Activated CD8-positive, alpha-beta T cell treated with anti-CD3 and anti-CD28 coated beads, Interleukin-2, amount 10 ng/mL, durations not matched to agents 7 days and 5 days (primary cell): ENCODE results near the gene CHST11. TPM values are rescaled to one million over a fixed set of nuclear protein-coding genes. Genes with fewer than 3 reads are reported as not detected.
"Not testable (repeated sequence)": the region's sequence is repeated elsewhere in the genome, so short reads cannot be mapped to it uniquely, and the experiment has no call there.

Experiments used
- ATAC-seq: fragments of 150-1000 bp; cut with Tn5 transposase; one replicate; pipeline ENCODE4 v1.10.0; 2021; ENCODE audit warnings: moderate library complexity
- CTCF ChIA-PET: fragments of 350-600 bp; sonication (Branson Sonifier 250); formaldehyde crosslinking; loops from one replicate; lab custom pipeline; 2021; ENCODE audit warnings: antibody characterized with exemption; lab: Charles Lee
- POLR2A ChIA-PET: fragments of 350-600 bp; sonication (Branson Sonifier 250); formaldehyde crosslinking; loops from one replicate; lab custom pipeline; 2021; ENCODE audit warnings: antibody characterized with exemption; lab: Charles Lee
- DNase-seq: peaks from one replicate; pipeline ENCODE4 v3.0.0-alpha.2; 2020
- H3K27ac Mint-ChIP-seq: one replicate; pipeline ENCODE4 v1.8.0; 2021; ENCODE audit warnings: mild to moderate bottlenecking, mixed read lengths
- H3K27me3 Mint-ChIP-seq: one replicate; pipeline ENCODE4 v1.8.0; 2021; ENCODE audit warnings: low read depth, mixed read lengths
- H3K36me3 Mint-ChIP-seq: one replicate; pipeline ENCODE4 v1.8.0; 2021; ENCODE audit warnings: low read depth, mixed read lengths
- H3K4me1 Mint-ChIP-seq: one replicate; pipeline ENCODE4 v1.8.0; 2021; ENCODE audit warnings: low read depth, mixed read lengths
- H3K4me3 Mint-ChIP-seq: one replicate; pipeline ENCODE4 v1.8.0; 2021; ENCODE audit warnings: mild to moderate bottlenecking, mixed read lengths
- H3K9me3 Mint-ChIP-seq: one replicate; pipeline ENCODE4 v1.8.0; 2022; ENCODE audit warnings: mixed read lengths; ENCODE audit not compliant: insufficient read depth
- total RNA-seq, 2 experiments: library from RNA; stranded (reverse); gene quantifications; one replicate each; pipeline ENCODE4 v1.2.3, GENCODE V29; 2021

CHST11 gene
- total RNA-seq, 2 experiments from 2014 or later = 82.1 to 85.2 TPM

DNA sequence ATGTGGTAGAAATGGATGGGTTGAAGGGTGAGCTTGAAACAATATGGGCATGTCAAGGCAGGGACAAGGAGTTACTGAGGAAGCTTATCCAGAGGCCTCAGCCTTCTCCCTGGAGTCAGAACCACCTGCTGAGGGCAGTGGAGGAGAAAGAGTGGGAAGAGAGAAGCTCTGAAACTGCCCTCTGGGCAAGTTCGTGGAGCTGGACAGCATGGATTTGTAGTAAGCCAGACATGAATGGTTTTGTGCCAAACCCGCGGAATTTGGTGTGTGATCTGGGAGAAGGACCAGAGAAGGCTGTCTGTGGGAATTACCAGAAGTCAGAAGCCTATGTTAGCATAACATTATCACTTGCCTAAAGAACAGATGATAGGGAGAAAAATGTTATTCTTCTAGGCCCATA lies 336.5 kb downstream of the CHST11 start:
- CTCF ChIA-PET = interaction anchor here (1.5 kb wide), 1 partner anchor 24 kb away, joined by 3 read pairs; no protein-coding TSS in a partner anchor
- ATAC-seq = no peak
- H3K9me3 Mint-ChIP-seq = no peaks in the 10 kb centered on the region

DNA sequence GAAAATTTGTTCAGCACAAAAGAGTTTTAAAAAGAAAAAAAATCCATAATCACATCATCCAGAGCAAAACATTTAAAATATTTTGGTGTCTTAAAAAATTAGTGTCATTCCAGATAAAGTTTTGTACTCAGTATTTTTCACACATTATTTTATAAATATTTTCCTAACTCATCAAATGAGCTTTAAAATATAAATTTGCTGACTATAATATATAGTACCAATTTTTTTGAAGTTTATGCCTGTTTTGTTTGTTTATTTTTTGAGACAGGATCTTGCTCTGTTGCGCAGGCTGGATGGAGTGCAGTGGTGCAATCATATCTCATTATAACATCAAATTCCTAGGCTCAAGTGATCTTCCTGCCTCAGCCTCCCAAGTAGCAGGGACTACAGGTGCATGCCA lies 337.2 kb downstream of the CHST11 start:
- DNase-seq (no peak), ATAC-seq (no peak)
- no peaks in the 10 kb centered on the region for H3K9me3 Mint-ChIP-seq
- peaks cover 2% of the 10 kb centered on the region for H3K4me1 Mint-ChIP-seq
- H3K27me3 Mint-ChIP-seq = peaks cover 11% of the 10 kb centered on the region
- H3K36me3 Mint-ChIP-seq = no peaks in the 10 kb centered on the region
- ChIA-PET POLR2A (no interaction called here), CTCF (no interaction called here)
- no peak overlapping the region for H3K4me3 Mint-ChIP-seq
- no peak overlapping the region for H3K27ac Mint-ChIP-seq

More for the DNA sequence above, 336.5 kb downstream of the CHST11 start:
- no peak for DNase-seq
- POLR2A ChIA-PET = no interaction called here
- Mint-ChIP-seq H3K27me3 (peaks cover 11% of the 10 kb centered on the region), H3K4me3 (no peak overlapping the region), H3K27ac (no peak overlapping the region), H3K4me1 (peaks cover 6% of the 10 kb centered on the region), H3K36me3 (no peaks in the 10 kb centered on the region)

DNA sequence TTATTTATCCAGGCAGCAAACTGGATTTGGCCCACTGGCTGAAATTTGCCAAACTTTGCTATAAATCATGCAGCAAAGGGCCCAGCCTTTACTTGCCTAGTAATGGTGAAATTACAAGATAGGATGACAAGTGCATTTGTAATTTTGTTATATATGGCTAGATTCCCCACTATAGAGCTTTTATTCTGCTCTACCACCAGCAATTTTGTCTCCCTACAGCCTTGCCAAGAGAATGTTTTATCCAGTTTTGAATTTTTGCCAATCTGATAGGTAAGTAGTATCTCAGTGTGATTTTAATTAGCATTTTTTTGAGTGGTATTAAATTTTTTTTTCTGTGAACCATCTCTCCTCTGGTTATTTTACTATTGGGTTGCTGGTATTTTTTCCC lies 339.7 kb downstream of the CHST11 start:
- no peaks in the 10 kb centered on the region for H3K4me1 Mint-ChIP-seq
- POLR2A ChIA-PET = no interaction called here
- H3K27me3 Mint-ChIP-seq = peaks cover 17% of the 10 kb centered on the region
- DNase-seq (no peak), ATAC-seq (no peak)
- no peaks in the 10 kb centered on the region for H3K36me3 Mint-ChIP-seq
- no peak overlapping the region for H3K4me3 Mint-ChIP-seq
- no peaks in the 10 kb centered on the region for H3K9me3 Mint-ChIP-seq
- CTCF ChIA-PET = no interaction called here
- H3K27ac Mint-ChIP-seq = no peak overlapping the region

DNA sequence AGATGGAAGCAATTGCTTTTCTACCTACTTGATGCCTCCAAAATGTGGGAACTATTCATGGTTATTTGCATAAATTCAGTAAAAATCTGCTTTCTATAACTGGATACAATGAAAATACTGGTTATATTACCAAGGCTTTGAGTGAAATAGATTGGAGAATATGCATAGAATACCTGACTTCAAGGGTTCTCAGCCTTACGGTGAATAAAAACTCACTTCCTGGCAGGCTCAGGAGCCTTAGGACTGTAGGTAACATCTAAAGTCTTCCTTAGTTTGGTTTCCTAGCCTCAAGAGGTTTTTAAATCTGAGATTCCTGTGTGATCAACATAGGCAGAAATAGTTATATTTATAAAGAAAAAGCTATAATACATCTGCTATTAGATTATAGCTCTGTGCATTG lies 342.7 kb downstream of the CHST11 start:
- Mint-ChIP-seq H3K9me3 (no peaks in the 10 kb centered on the region), H3K27me3 (peaks cover 24% of the 10 kb centered on the region), H3K27ac (no peak overlapping the region), H3K36me3 (no peaks in the 10 kb centered on the region), H3K4me1 (no peaks in the 10 kb centered on the region), H3K4me3 (no peak overlapping the region)
- ChIA-PET POLR2A (no interaction called here), CTCF (interaction anchor here (1.3 to 1.7 kb wide), 2 partner anchors 9 to 418 kb away, joined by 3 to 4 read pairs; no protein-coding TSS in a partner anchor)
- DNase-seq (no peak), ATAC-seq (no peak)

GRCh38 chr12:104801005-104801404 lies 344.3 kb downstream of the CHST11 start:
- DNase-seq (no peak), ATAC-seq (no peak)
- POLR2A ChIA-PET = no interaction called here
- H3K4me1 Mint-ChIP-seq = no peaks in the 10 kb centered on the region
- CTCF ChIA-PET = interaction anchor here (1.7 kb wide), 1 partner anchor 10 kb away, joined by 4 read pairs; no protein-coding TSS in a partner anchor
- H3K36me3 Mint-ChIP-seq = no peaks in the 10 kb centered on the region
- no peak overlapping the region for H3K27ac Mint-ChIP-seq
- peaks cover 27% of the 10 kb centered on the region for H3K27me3 Mint-ChIP-seq
- H3K4me3 Mint-ChIP-seq = no peak overlapping the region
- H3K9me3 Mint-ChIP-seq = no peaks in the 10 kb centered on the region

GRCh38 chr12:104801427-104801826 lies 344.7 kb downstream of the CHST11 start:
- H3K36me3 Mint-ChIP-seq = no peaks in the 10 kb centered on the region
- ChIA-PET CTCF (no interaction called here), POLR2A (no interaction called here)
- ATAC-seq = no peak
- DNase-seq = no peak
- H3K9me3 Mint-ChIP-seq = no peaks in the 10 kb centered on the region
- no peaks in the 10 kb centered on the region for H3K4me1 Mint-ChIP-seq
- no peak overlapping the region for H3K4me3 Mint-ChIP-seq
- no peak overlapping the region for H3K27ac Mint-ChIP-seq
- peaks cover 26% of the 10 kb centered on the region for H3K27me3 Mint-ChIP-seq

GRCh38 chr12:104802208-104802607 lies 345.5 kb downstream of the CHST11 start:
- H3K27ac Mint-ChIP-seq = no peak overlapping the region
- no peak overlapping the region for H3K4me3 Mint-ChIP-seq
- H3K9me3 Mint-ChIP-seq = no peaks in the 10 kb centered on the region

GRCh38 chr12:104805186-104805585 lies 348.4 kb downstream of the CHST11 start:
- no peak for ATAC-seq
- no peaks in the 10 kb centered on the region for H3K36me3 Mint-ChIP-seq
- DNase-seq = no peak
- H3K4me3 Mint-ChIP-seq = no peak overlapping the region
- no peaks in the 10 kb centered on the region for H3K9me3 Mint-ChIP-seq
- H3K4me1 Mint-ChIP-seq = no peaks in the 10 kb centered on the region
- no peak overlapping the region for H3K27ac Mint-ChIP-seq
- CTCF ChIA-PET = no interaction called here
- POLR2A ChIA-PET = no interaction called here
- H3K27me3 Mint-ChIP-seq = peaks cover 17% of the 10 kb centered on the region

More at GRCh38 chr12:104802208-104802607, 345.5 kb downstream of the CHST11 start:
- DNase-seq (no peak), ATAC-seq (no peak)
- H3K36me3 Mint-ChIP-seq = no peaks in the 10 kb centered on the region
- ChIA-PET CTCF (interaction anchor here (1.3 kb wide), 1 partner anchor 12 kb away, joined by 4 read pairs; no protein-coding TSS in a partner anchor), POLR2A (no interaction called here)
- H3K4me1 Mint-ChIP-seq = no peaks in the 10 kb centered on the region
- H3K27me3 Mint-ChIP-seq = peaks cover 21% of the 10 kb centered on the region

DNA sequence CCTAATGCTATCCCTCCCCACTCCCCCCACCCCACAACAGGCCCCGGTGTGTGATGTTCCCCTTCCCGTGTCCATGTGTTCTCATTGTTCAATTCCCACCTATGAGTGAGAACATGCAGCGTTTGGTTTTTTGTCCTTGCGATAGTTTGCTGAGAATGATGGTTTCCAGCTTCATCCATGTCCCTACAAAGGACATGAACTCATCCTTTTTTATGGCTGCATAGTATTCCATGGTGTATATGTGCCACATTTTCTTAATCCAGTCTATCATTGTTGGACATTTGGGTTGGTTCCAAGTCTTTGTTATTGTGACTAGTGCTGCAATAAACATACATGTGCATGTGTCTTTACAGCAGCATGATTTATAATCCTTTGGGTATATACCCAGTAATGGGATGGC lies 349.4 kb downstream of the CHST11 start:
- H3K4me1 Mint-ChIP-seq = not testable (repeated sequence)

DNA sequence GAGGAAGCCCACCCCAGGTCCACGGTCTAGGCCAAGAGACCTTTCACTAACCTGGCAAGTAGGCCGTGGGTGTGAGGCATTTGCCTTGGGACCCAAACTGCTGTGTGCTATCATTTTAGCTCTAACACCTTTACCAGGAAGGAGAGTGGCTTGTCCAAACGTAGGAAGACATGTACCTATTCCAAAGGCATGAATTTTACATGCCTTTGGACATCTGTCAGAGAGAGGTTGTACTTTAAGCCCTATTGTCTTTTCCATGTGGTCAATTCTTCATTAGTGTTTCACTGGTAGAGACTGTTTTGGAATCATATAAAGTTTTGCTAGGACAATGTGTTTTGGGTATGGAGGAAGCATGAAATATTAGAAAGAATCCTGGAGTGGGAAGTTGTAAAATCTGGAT lies 352.5 kb downstream of the CHST11 start:
- Mint-ChIP-seq H3K4me1 (no peaks in the 10 kb centered on the region), H3K4me3 (no peak overlapping the region), H3K27me3 (peaks cover 9% of the 10 kb centered on the region), H3K27ac (no peak overlapping the region), H3K36me3 (no peaks in the 10 kb centered on the region), H3K9me3 (no peaks in the 10 kb centered on the region)
- ATAC-seq (no peak), DNase-seq (no peak)
- POLR2A ChIA-PET = no interaction called here
- CTCF ChIA-PET = no interaction called here

More for the DNA sequence above, 349.4 kb downstream of the CHST11 start:
- H3K36me3 Mint-ChIP-seq, ATAC-seq, H3K27ac Mint-ChIP-seq, DNase-seq, H3K4me3 Mint-ChIP-seq, H3K9me3 Mint-ChIP-seq, CTCF ChIA-PET, POLR2A ChIA-PET: not testable (repeated sequence)
- peaks cover 13% of the 10 kb centered on the region for H3K27me3 Mint-ChIP-seq

DNA sequence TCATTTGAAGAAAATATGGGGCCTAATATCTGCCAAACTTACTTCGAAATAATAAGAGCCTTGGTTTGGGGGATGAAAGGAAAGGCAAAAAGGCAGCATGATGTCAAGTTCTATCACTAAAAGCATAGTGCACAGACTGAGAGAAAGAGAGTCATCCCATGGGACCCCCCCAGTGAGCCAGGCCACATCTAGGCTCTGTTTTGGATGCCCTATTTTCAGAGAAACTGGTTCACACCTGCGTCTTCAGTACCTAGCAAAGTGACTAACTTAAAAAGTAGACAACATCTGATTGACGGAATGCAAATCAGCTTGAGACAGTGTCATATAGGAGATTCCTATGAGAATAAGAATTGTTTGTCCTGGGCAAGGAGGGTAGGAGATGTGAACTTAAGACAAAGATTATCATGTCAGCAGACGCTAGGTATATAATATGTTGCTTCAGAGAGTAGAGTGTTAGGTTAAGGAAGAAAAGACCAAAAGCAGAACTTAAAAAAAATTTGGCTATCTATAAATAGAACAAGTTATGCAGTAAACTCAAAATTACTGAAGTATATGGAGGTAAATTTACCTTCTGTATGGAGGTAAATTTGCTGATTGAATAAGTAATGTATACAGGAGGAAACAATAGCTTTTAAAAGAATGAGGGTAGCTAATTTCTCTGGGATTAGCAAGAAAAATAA lies 353.1 kb downstream of the CHST11 start:
- Mint-ChIP-seq H3K27ac (no peak overlapping the region), H3K27me3 (peaks cover 10% of the 10 kb centered on the region), H3K4me3 (no peak overlapping the region), H3K9me3 (no peaks in the 10 kb centered on the region), H3K36me3 (no peaks in the 10 kb centered on the region), H3K4me1 (no peaks in the 10 kb centered on the region)
- CTCF ChIA-PET = no interaction called here
- ATAC-seq (no peak), DNase-seq (no peak)
- POLR2A ChIA-PET = no interaction called here
